Caki2 (cell line): ENCODE results near the gene LRBA. TPM values are rescaled to one million over a fixed set of nuclear protein-coding genes. Genes with fewer than 3 reads are reported as not detected.

Experiments
- DNase-seq: peaks from one replicate; pipeline ENCODE4 v3.0.0-alpha.2; 2015; ENCODE audit warnings: low read depth
- in situ Hi-C: cut with HindIII; loops from 2 replicates; pipeline ENCODE4 v1.10.0; 2016; ENCODE audit warnings: low sequenced_read_pairs, low pct_unique_long_range_greater_than_20kb, mixed read lengths
- total RNA-seq: library from RNA; depleted of rRNA; stranded (reverse); fragments of >200 nt; shearing (Covaris generic); gene quantifications from 2 replicates; pipeline ENCODE4 v1.2.3, GENCODE V29; 2014; ENCODE audit warnings: low replicate concordance

The LRBA gene
- total RNA-seq, 1 experiment from 2014 or later = 23.3 TPM

GRCh38 chr4:150256225-150256620, 758.9 kb downstream of the LRBA start:
- in situ Hi-C loops = no loop called here
- no peak for DNase-seq

GRCh38 chr4:150255610-150256224, 759.4 kb downstream of the LRBA start:
- DNase-seq = no peak
- in situ Hi-C loops = no loop called here

GRCh38 chr4:150253965-150254630, 761.0 kb downstream of the LRBA start:
- in situ Hi-C loops = no loop called here
- DNase-seq = no peak

- in situ Hi-C loops = no loop called here
Observed at GRCh38 chr4:150253416-150253815, 761.7 kb downstream of the LRBA start.

GRCh38 chr4:150252741-150253140, 762.3 kb downstream of the LRBA start:
- in situ Hi-C loops = no loop called here
- DNase-seq = no peak

More at GRCh38 chr4:150253416-150253815, 761.7 kb downstream of the LRBA start:
- no peak for DNase-seq

- in situ Hi-C loops = no loop called here
- no peak for DNase-seq
Observed at GRCh38 chr4:150252306-150252705, 762.8 kb downstream of the LRBA start.

GRCh38 chr4:150251752-150252190, 763.3 kb downstream of the LRBA start:
- in situ Hi-C loops = no loop called here
- no peak for DNase-seq

- no peak for DNase-seq
- in situ Hi-C loops = no loop called here
Observed at GRCh38 chr4:150250998-150251651, 764.0 kb downstream of the LRBA start.

- DNase-seq = no peak
- in situ Hi-C loops = no loop called here
Observed at GRCh38 chr4:150250293-150250997, 764.6 kb downstream of the LRBA start.

- DNase-seq = peak; percentile 27
- in situ Hi-C loops = no loop called here
Observed at GRCh38 chr4:150248181-150248580, 766.9 kb downstream of the LRBA start.

GRCh38 chr4:150247184-150247583, 767.9 kb downstream of the LRBA start:
- in situ Hi-C loops = no loop called here
- DNase-seq = no peak

GRCh38 chr4:150244600-150244999, 770.5 kb downstream of the LRBA start:
- in situ Hi-C loops = no loop called here
- peak; percentile 71 for DNase-seq

GRCh38 chr4:150243932-150244331, 771.2 kb downstream of the LRBA start:
- no peak for DNase-seq
- in situ Hi-C loops = no loop called here

GRCh38 chr4:150242820-150243458, 772.1 kb downstream of the LRBA start:
- no peak for DNase-seq
- in situ Hi-C loops = no loop called here

- DNase-seq = no peak
- in situ Hi-C loops = no loop called here
Observed at GRCh38 chr4:150240011-150240410, 775.1 kb downstream of the LRBA start.

- no peak for DNase-seq
- in situ Hi-C loops = no loop called here
Observed at GRCh38 chr4:150238591-150238990, 776.5 kb downstream of the LRBA start.

- in situ Hi-C loops = no loop called here
Observed at GRCh38 chr4:150237110-150237872, 777.8 kb downstream of the LRBA start.

GRCh38 chr4:150236626-150237025, 778.5 kb downstream of the LRBA start:
- in situ Hi-C loops = no loop called here
- DNase-seq = peak; percentile 60

More at GRCh38 chr4:150237110-150237872, 777.8 kb downstream of the LRBA start:
- peak; percentile 84 for DNase-seq
